DOHH2 (cell line): ENCODE measurements around the gene FBXW4.

Experiments
- EZH2phosphoT487 ChIP-seq: fragments of 200-600 bp; sonication (generic); IDR thresholded peaks from 2 replicates; pipeline ENCODE4 v1.6.1; 2017; ENCODE audit warnings: borderline replicate concordance, mild to moderate bottlenecking, antibody characterized with exemption, low read length, moderate library complexity, mixed read lengths
- TF ChIP-seq, protein P1 (sequence below): fragments of 200-600 bp; sonication (generic); IDR thresholded peaks from one replicate; pipeline ENCODE4 v1.5.1; 2014; ENCODE audit warnings: antibody characterized with exemption, mild to moderate bottlenecking, low read depth, low read length; ENCODE audit not compliant: poor library complexity, severe bottlenecking

DNA sequence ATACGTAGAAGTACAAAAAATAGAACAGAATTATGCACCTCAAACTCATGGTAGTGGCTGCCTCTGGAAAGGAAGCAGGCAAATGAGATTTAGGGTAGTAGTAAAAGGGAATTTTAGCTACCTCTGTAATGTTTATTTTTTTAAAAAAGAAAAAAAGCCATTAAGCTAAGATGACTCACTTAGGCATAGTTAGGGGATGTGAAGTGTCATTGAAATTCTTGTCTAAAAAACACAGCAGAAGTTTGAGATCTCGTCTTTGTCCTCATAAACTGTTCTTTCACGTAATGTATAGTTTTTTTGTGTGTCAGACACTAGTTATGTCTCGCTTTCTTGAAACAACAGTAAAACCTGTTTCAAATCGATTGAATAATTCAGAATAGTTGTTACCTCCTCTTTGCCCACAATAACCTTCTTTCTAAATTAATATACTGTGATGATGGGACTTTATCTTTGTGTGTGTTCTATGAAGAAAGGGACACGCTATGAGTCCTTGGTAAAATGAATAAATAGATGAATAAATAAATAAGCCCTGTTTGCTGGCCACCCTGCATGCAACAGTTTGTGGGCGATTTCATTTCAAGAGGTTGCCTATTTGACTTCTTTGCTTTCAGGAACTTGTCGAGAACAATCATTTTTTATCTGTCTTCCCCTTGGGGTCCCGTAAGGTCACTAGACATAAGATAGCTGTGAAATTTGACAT, 14.5 kb upstream of the FBXW4 start:
- TF ChIP-seq, protein P1, sequence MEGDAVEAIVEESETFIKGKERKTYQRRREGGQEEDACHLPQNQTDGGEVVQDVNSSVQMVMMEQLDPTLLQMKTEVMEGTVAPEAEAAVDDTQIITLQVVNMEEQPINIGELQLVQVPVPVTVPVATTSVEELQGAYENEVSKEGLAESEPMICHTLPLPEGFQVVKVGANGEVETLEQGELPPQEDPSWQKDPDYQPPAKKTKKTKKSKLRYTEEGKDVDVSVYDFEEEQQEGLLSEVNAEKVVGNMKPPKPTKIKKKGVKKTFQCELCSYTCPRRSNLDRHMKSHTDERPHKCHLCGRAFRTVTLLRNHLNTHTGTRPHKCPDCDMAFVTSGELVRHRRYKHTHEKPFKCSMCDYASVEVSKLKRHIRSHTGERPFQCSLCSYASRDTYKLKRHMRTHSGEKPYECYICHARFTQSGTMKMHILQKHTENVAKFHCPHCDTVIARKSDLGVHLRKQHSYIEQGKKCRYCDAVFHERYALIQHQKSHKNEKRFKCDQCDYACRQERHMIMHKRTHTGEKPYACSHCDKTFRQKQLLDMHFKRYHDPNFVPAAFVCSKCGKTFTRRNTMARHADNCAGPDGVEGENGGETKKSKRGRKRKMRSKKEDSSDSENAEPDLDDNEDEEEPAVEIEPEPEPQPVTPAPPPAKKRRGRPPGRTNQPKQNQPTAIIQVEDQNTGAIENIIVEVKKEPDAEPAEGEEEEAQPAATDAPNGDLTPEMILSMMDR, result no peak
- no peak for TF ChIP-seq EZH2phosphoT487
